Nephron (organoid): ENCODE measurements around the gene WDR48.

ENCODE experiments used
- H3K27ac Mint-ChIP-seq, 3 experiments: 2 replicates each; pipeline ENCODE4 v1.8.0; 2020; ENCODE audit warnings: mixed read lengths in 3 of 3, mild to moderate bottlenecking in 2 of 3, moderate library complexity in 1 of 3
- H3K27me3 Mint-ChIP-seq: 2 replicates; pipeline ENCODE4 v1.8.0; 2021; ENCODE audit warnings: low read depth, mild to moderate bottlenecking, moderate library complexity, mixed read lengths
- H3K36me3 Mint-ChIP-seq: 2 replicates; pipeline ENCODE4 v1.8.0; 2020; ENCODE audit warnings: low read depth, mixed read lengths
- H3K4me1 Mint-ChIP-seq: 2 replicates; pipeline ENCODE4 v1.8.0; 2020; ENCODE audit warnings: mixed read lengths
- H3K4me3 Mint-ChIP-seq, 3 experiments: 2 replicates each; pipeline ENCODE4 v1.8.0; 2020; ENCODE audit warnings: mild to moderate bottlenecking in 3 of 3, mixed read lengths in 3 of 3, moderate library complexity in 2 of 3
- H3K9me3 Mint-ChIP-seq: 2 replicates; pipeline ENCODE4 v1.8.0; 2020; ENCODE audit warnings: mixed read lengths
- CTCF ChIP-seq, 3 experiments: fragments of 200-600 bp; sonication (generic); IDR thresholded peaks; one replicate each; pipeline ENCODE4 v1.5.0; 2021; ENCODE audit warnings: antibody characterized with exemption in 3 of 3; ENCODE audit not compliant: unreplicated experiment in 3 of 3

WDR48 gene

GRCh38 chr3:39099242-39099641 lies 47.4 kb downstream of the WDR48 start:
- Mint-ChIP-seq H3K36me3 (peaks cover 29% of the 10 kb centered on the region), H3K27me3 (no peaks in the 10 kb centered on the region), H3K27ac (no peak overlapping the region), H3K4me3 (no peak overlapping the region), H3K4me1 (peaks cover 42% of the 10 kb centered on the region), H3K9me3 (no peaks in the 10 kb centered on the region)
- TF ChIP-seq CTCF (IDR thresholded peaks at IDR 0.05; ENCODE audit: unreplicated experiment in 3 of 3) = no peak

GRCh38 chr3:39099738-39100499 lies 48.1 kb downstream of the WDR48 start:
- peaks cover 40% of the 10 kb centered on the region for H3K4me1 Mint-ChIP-seq
- H3K4me3 Mint-ChIP-seq = no peak overlapping the region
- no peak overlapping the region for H3K27ac Mint-ChIP-seq
- peaks cover 24% of the 10 kb centered on the region for H3K36me3 Mint-ChIP-seq
- H3K9me3 Mint-ChIP-seq = no peaks in the 10 kb centered on the region
- H3K27me3 Mint-ChIP-seq = no peaks in the 10 kb centered on the region
- no peak for TF ChIP-seq CTCF (IDR thresholded peaks at IDR 0.05; ENCODE audit: unreplicated experiment in 3 of 3)

GRCh38 chr3:39100500-39100886 lies 48.7 kb downstream of the WDR48 start:
- H3K9me3 Mint-ChIP-seq = no peaks in the 10 kb centered on the region
- peaks cover 21% of the 10 kb centered on the region for H3K36me3 Mint-ChIP-seq
- no peak overlapping the region for H3K27ac Mint-ChIP-seq
- peaks cover 40% of the 10 kb centered on the region for H3K4me1 Mint-ChIP-seq
- H3K4me3 Mint-ChIP-seq = no peak overlapping the region
- H3K27me3 Mint-ChIP-seq = no peaks in the 10 kb centered on the region
- no peak for TF ChIP-seq CTCF (IDR thresholded peaks at IDR 0.05; ENCODE audit: unreplicated experiment in 3 of 3)

DNA sequence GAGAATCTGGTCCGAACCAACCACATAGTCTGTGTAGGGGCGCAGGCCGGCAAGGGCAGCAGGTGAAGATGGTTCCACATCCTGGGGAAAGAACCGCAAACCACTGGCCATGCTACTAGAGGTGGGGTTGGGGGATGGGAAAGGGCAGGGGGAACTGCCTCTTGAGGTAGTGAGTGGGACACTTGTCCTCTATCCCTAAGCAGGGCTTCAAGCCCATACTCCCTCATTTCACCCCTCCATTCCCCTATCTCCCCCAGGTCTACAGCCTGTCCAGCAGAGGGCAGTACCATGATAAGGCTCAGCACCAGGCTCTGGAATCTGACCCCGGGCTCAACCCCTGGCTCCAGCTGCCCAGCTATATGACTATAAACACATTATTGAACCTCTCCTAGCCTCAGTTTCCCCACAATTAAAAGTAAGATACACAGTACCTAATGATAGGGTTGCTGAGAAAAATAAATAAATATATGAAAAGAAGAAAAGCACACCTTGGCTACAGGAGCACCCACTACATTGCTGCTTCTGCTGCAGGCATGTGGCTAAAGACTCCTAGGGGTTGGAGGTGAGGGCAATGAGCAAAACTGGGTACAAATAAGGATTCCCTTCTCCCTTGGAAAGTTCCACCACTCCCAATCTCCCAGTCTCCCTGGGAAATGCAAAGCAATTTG lies 49.3 kb downstream of the WDR48 start:
- peak; percentile 26 to 53 (median 41) for TF ChIP-seq CTCF (IDR thresholded peaks at IDR 0.05; ENCODE audit: unreplicated experiment in 3 of 3)
- Mint-ChIP-seq H3K36me3 (peaks cover 17% of the 10 kb centered on the region), H3K4me3 (no peak overlapping the region), H3K27me3 (no peaks in the 10 kb centered on the region), H3K4me1 (peaks cover 40% of the 10 kb centered on the region), H3K27ac (no peak overlapping the region), H3K9me3 (no peaks in the 10 kb centered on the region)

DNA sequence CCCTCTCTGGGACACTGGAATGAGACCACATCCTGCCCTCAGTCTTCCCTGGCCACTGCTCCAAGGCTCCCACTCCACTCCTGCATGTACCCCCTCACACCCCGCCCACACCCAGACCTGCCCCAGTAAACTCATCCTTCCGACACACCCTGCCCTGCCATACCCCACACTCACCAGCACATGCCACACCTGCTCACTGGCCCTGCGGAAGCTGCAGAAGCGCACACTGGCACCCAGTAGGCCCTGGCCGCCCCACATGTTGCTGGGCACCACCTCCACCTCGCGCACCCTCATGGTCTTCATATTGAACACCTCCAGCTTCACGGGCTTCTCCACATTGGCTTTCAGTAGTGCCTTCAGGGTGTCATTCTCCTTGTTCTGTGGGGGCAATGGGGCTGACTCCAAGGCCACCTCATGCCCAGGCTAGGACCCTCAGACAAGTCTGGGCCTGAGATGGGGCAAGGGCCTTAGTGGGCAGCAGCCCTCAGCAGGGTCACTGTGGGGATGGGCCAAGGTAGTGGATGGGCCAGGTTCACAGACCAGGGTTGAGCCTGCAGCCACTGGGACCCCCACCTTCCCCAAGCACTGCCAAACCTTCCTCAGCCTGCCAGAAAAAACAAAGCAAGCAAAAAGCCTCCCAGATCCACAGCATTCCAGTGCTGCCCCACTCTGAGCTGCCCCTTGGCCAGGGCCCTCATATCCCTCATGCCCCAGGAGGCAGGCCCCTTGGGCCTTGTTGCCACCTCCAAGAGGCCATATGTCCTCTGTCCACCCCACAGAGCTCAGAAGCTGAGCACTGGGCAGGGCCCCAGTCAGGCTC lies 50.9 kb downstream of the WDR48 start:
- Mint-ChIP-seq H3K27me3 (no peaks in the 10 kb centered on the region), H3K4me3 (peak overlapping the region in 1 of 3 experiments; percentile 30), H3K27ac (peak overlapping the region; percentile 11 to 32 (median 31)), H3K36me3 (peaks cover 7% of the 10 kb centered on the region), H3K9me3 (no peaks in the 10 kb centered on the region), H3K4me1 (peaks cover 34% of the 10 kb centered on the region)
- TF ChIP-seq CTCF (IDR thresholded peaks at IDR 0.05; ENCODE audit: unreplicated experiment in 3 of 3) = no peak
